Measurements from ENCODE around the gene RANBP10.

Gene RANBP10
- total RNA-seq: 20.3 to 47.7 (median 25.1) reads per million in 9 experiments

- ATAC-seq (replicated peaks): peak; percentile 89
Observed at GRCh38 chr16:67806428-67807147, at the start of gene RANBP10, which contains the start of gene TSNAXIP1. Gene RANBP10, minus strand, starts transcription at chr16:67806560. Its CDS starts 24 bp downstream, at chr16:67806536. Gene TSNAXIP1, plus strand, starts transcription at chr16:67806889. Its CDS starts 261 bp downstream, at chr16:67807150.

GRCh38 chr16:67855789-67856188 is 49.4 kb upstream of the RANBP10 start:
- Mint-ChIP-seq H3K4me1 (ENCODE audit: low read depth in 2 of 2) (peaks cover 25 to 28% of the 10 kb centered on the region in 2 donors), H3K36me3 (ENCODE audit: insufficient read depth) (peaks cover 15% of the 10 kb centered on the region), H3K27me3 (no peaks in the 10 kb centered on the region)

More at GRCh38 chr16:67806428-67807147, at the start of gene RANBP10, which contains the start of gene TSNAXIP1:
- Mint-ChIP-seq H3K4me3 (peak within 1 kb of the TSS; percentile 82 to 86), H3K4me1 (ENCODE audit: low read depth in 2 of 2) (peaks cover 32 to 33% of the 10 kb centered on the region in 2 donors), H3K27me3 (no peaks in the 10 kb centered on the region), H3K9me3 (no peaks in the 10 kb centered on the region), H3K36me3 (ENCODE audit: insufficient read depth) (peaks cover 29% of the 10 kb centered on the region), H3K27ac (peak within 1 kb of the TSS; percentile 90 to 96)
- peak; percentile 92 to 95 (median 93) for DNase-seq

GRCh38 chr16:67853670-67854069 is 47.3 kb upstream of the RANBP10 start:
- peaks cover 27 to 33% of the 10 kb centered on the region in 2 donors for H3K4me1 Mint-ChIP-seq (ENCODE audit: low read depth in 2 of 2)
- H3K27me3 Mint-ChIP-seq: no peaks in the 10 kb centered on the region
- peaks cover 17% of the 10 kb centered on the region for H3K36me3 Mint-ChIP-seq (ENCODE audit: insufficient read depth)
- peak overlapping the region in 1 of 2 donors; percentile 81 for H3K27ac Mint-ChIP-seq
- DNase-seq (no peak), ATAC-seq (replicated peaks) (no peak)
- no peak overlapping the region for H3K4me3 Mint-ChIP-seq
- H3K9me3 Mint-ChIP-seq: no peaks in the 10 kb centered on the region

More at GRCh38 chr16:67855789-67856188, 49.4 kb upstream of the RANBP10 start:
- DNase-seq (no peak), ATAC-seq (replicated peaks) (no peak)
- H3K9me3 Mint-ChIP-seq: no peaks in the 10 kb centered on the region
- H3K27ac Mint-ChIP-seq: peak overlapping the region in 1 of 2 donors; percentile 94
- no peak overlapping the region for H3K4me3 Mint-ChIP-seq

GRCh38 chr16:67848118-67848517 is 41.8 kb upstream of the RANBP10 start:
- H3K4me1 Mint-ChIP-seq (ENCODE audit: low read depth in 2 of 2): peaks cover 29 to 32% of the 10 kb centered on the region in 2 donors
- peak overlapping the region; percentile 85 to 92 for H3K4me3 Mint-ChIP-seq
- DNase-seq (no peak), ATAC-seq (replicated peaks) (no peak)
- no peaks in the 10 kb centered on the region for H3K9me3 Mint-ChIP-seq
- peak overlapping the region in 1 of 2 donors; percentile 96 for H3K27ac Mint-ChIP-seq
- H3K36me3 Mint-ChIP-seq (ENCODE audit: insufficient read depth): peaks cover 20% of the 10 kb centered on the region
- no peaks in the 10 kb centered on the region for H3K27me3 Mint-ChIP-seq

GRCh38 chr16:67847064-67847861 is 40.9 kb upstream of the RANBP10 start, which contains the start of gene CENPT:
Gene CENPT, minus strand, starts transcription at chr16:67847693. Its CDS starts 13,834 bp downstream, at chr16:67833859.
- Mint-ChIP-seq H3K9me3 (no peaks in the 10 kb centered on the region), H3K4me1 (ENCODE audit: low read depth in 2 of 2) (peaks cover 36 to 38% of the 10 kb centered on the region in 2 donors), H3K4me3 (peak within 1 kb of the TSS; percentile 85 to 92), H3K27ac (peak within 1 kb of the TSS in 1 of 2 donors; percentile 96), H3K36me3 (ENCODE audit: insufficient read depth) (peaks cover 27% of the 10 kb centered on the region), H3K27me3 (no peaks in the 10 kb centered on the region)
- ATAC-seq (replicated peaks) (peak; percentile 50), DNase-seq (no peak)

GRCh38 chr16:67846320-67847063 is 40.1 kb upstream of the RANBP10 start, which contains the start of gene NUTF2:
Gene NUTF2, plus strand, starts transcription at chr16:67846933. Its CDS starts 18,198 bp downstream, at chr16:67865131.
- H3K27me3 Mint-ChIP-seq: no peaks in the 10 kb centered on the region
- peak within 1 kb of the TSS; percentile 72 to 96 for H3K27ac Mint-ChIP-seq
- no peaks in the 10 kb centered on the region for H3K9me3 Mint-ChIP-seq
- H3K36me3 Mint-ChIP-seq (ENCODE audit: insufficient read depth): peaks cover 31% of the 10 kb centered on the region
- H3K4me3 Mint-ChIP-seq: peak within 1 kb of the TSS; percentile 85 to 92
- peak; percentile 67 for ATAC-seq (replicated peaks)
- peak; percentile 95 to 97 (median 96) for DNase-seq
- H3K4me1 Mint-ChIP-seq (ENCODE audit: low read depth in 2 of 2): peaks cover 39 to 43% of the 10 kb centered on the region in 2 donors

- Mint-ChIP-seq H3K4me3 (peak overlapping the region; percentile 85 to 92), H3K27me3 (no peaks in the 10 kb centered on the region), H3K36me3 (ENCODE audit: insufficient read depth) (peaks cover 31% of the 10 kb centered on the region), H3K4me1 (ENCODE audit: low read depth in 2 of 2) (peaks cover 41 to 45% of the 10 kb centered on the region in 2 donors), H3K9me3 (no peaks in the 10 kb centered on the region), H3K27ac (peak overlapping the region; percentile 72 to 96)
- DNase-seq (no peak), ATAC-seq (replicated peaks) (no peak)
Observed at GRCh38 chr16:67846063-67846319, 39.6 kb upstream of the RANBP10 start.

- Mint-ChIP-seq H3K27ac (peak overlapping the region; percentile 72 to 96), H3K9me3 (no peaks in the 10 kb centered on the region), H3K4me3 (peak overlapping the region; percentile 85 to 92), H3K36me3 (ENCODE audit: insufficient read depth) (peaks cover 31% of the 10 kb centered on the region), H3K27me3 (no peaks in the 10 kb centered on the region), H3K4me1 (ENCODE audit: low read depth in 2 of 2) (peaks cover 41 to 45% of the 10 kb centered on the region in 2 donors)
- ATAC-seq (replicated peaks) (no peak), DNase-seq (no peak)
Observed at GRCh38 chr16:67845291-67846062, 39.1 kb upstream of the RANBP10 start.

GRCh38 chr16:67844497-67844896 is 38.1 kb upstream of the RANBP10 start:
- Mint-ChIP-seq H3K36me3 (ENCODE audit: insufficient read depth) (peaks cover 27% of the 10 kb centered on the region), H3K9me3 (no peaks in the 10 kb centered on the region), H3K4me3 (peak overlapping the region; percentile 85 to 92), H3K27me3 (no peaks in the 10 kb centered on the region), H3K27ac (no peak overlapping the region), H3K4me1 (ENCODE audit: low read depth in 2 of 2) (peaks cover 38 to 39% of the 10 kb centered on the region in 2 donors)
- no peak for ATAC-seq (replicated peaks)
- no peak for DNase-seq

- DNase-seq (no peak), ATAC-seq (replicated peaks) (no peak)
- Mint-ChIP-seq H3K27me3 (no peaks in the 10 kb centered on the region), H3K4me1 (ENCODE audit: low read depth in 2 of 2) (peaks cover 38 to 39% of the 10 kb centered on the region in 2 donors), H3K27ac (peak overlapping the region; percentile 93 to 95), H3K9me3 (no peaks in the 10 kb centered on the region), H3K4me3 (peak overlapping the region; percentile 92 to 96), H3K36me3 (ENCODE audit: insufficient read depth) (peaks cover 27% of the 10 kb centered on the region)
Observed at GRCh38 chr16:67843343-67843765, 37.0 kb upstream of the RANBP10 start.

- Mint-ChIP-seq H3K27me3 (no peaks in the 10 kb centered on the region), H3K4me3 (peak overlapping the region; percentile 92 to 96), H3K36me3 (ENCODE audit: insufficient read depth) (peaks cover 27% of the 10 kb centered on the region), H3K9me3 (no peaks in the 10 kb centered on the region), H3K4me1 (ENCODE audit: low read depth in 2 of 2) (peaks cover 37 to 39% of the 10 kb centered on the region in 2 donors), H3K27ac (peak overlapping the region; percentile 93 to 95)
- peak; percentile 59 to 64 (median 63) for DNase-seq
- ATAC-seq (replicated peaks): peak; percentile 31
Observed at GRCh38 chr16:67842509-67843342, 36.4 kb upstream of the RANBP10 start.
